H9 (cell line): ENCODE data around the gene UBE2D2. TPM values are rescaled to one million over a fixed set of nuclear protein-coding genes. Genes with fewer than 3 reads are reported as not detected.

ENCODE experiments used
- DNase-seq: peaks from one replicate; pipeline ENCODE4 v3.0.0-alpha.2; 2017
- H2AFZ ChIP-seq: one replicate; pipeline ENCODE4 v1.6.1; 2013; ENCODE audit warnings: mild to moderate bottlenecking, low read length, control low read depth, moderate library complexity
- H2AK5ac ChIP-seq: 2 replicates; pipeline ENCODE4 v1.6.1; 2013; ENCODE audit warnings: low read length, control low read depth, mixed read lengths; ENCODE audit not compliant: insufficient read length
- H2BK120ac ChIP-seq: one replicate; pipeline ENCODE4 v1.6.1; 2013; ENCODE audit warnings: low read depth, mild to moderate bottlenecking, low read length, control low read depth, inconsistent platforms; ENCODE audit not compliant: poor library complexity, severe bottlenecking
- H2BK12ac ChIP-seq: 2 replicates; pipeline ENCODE4 v1.6.1; 2013; ENCODE audit warnings: low read length, control low read depth, mixed read lengths, low read depth; ENCODE audit not compliant: insufficient read length
- H2BK15ac ChIP-seq: 2 replicates; pipeline ENCODE4 v1.6.1; 2013; ENCODE audit warnings: low read depth, low read length, control low read depth
- H2BK20ac ChIP-seq: one replicate; pipeline ENCODE4 v1.6.1; 2013; ENCODE audit warnings: low read depth, mild to moderate bottlenecking, low read length, control low read depth, inconsistent platforms; ENCODE audit not compliant: poor library complexity, severe bottlenecking
- H2BK5ac ChIP-seq: 2 replicates; pipeline ENCODE4 v1.6.1; 2013; ENCODE audit warnings: low read length, control low read depth, mixed read lengths; ENCODE audit not compliant: insufficient read length
- H3K14ac ChIP-seq: 2 replicates; pipeline ENCODE4 v1.6.1; 2013; ENCODE audit warnings: low read length, control low read depth; ENCODE audit not compliant: insufficient read depth
- H3K18ac ChIP-seq: 2 replicates; pipeline ENCODE4 v1.6.1; 2013; ENCODE audit warnings: low read depth, mild to moderate bottlenecking, mixed read lengths, low read length, control low read depth; ENCODE audit not compliant: insufficient read length
- H3K23ac ChIP-seq: 2 replicates; pipeline ENCODE4 v1.6.1; 2013; ENCODE audit warnings: low read length, control low read depth, mixed read lengths, low read depth; ENCODE audit not compliant: insufficient read length
- H3K23me2 ChIP-seq: 2 replicates; pipeline ENCODE4 v1.6.1; 2013; ENCODE audit warnings: low read depth, mild to moderate bottlenecking, mixed read lengths, low read length, control low read depth; ENCODE audit not compliant: insufficient read length, poor library complexity, severe bottlenecking
- H3K27ac ChIP-seq: 2 replicates; pipeline ENCODE4 v1.5.1; 2013; ENCODE audit warnings: low read length, control low read depth, mixed read lengths, low read depth; ENCODE audit not compliant: insufficient read length
- H3K27me3 ChIP-seq: 2 replicates; pipeline ENCODE4 v1.6.1; 2013; ENCODE audit warnings: low read length, control low read depth, inconsistent platforms; ENCODE audit not compliant: insufficient read depth
- H3K4ac ChIP-seq: 2 replicates; pipeline ENCODE4 v1.6.1; 2013; ENCODE audit warnings: low read depth, mild to moderate bottlenecking, control low read depth, inconsistent platforms, low read length, moderate library complexity
- H3K4me1 ChIP-seq: 2 replicates; pipeline ENCODE4 v1.6.1; 2013; ENCODE audit warnings: low read length, control low read depth, inconsistent platforms; ENCODE audit not compliant: insufficient read depth
- H3K4me2 ChIP-seq: 2 replicates; pipeline ENCODE4 v1.6.1; 2013; ENCODE audit warnings: low read length, control low read depth, mixed read lengths; ENCODE audit not compliant: insufficient read length, insufficient read depth
- H3K56ac ChIP-seq: 2 replicates; pipeline ENCODE4 v1.6.1; 2013; ENCODE audit warnings: low read depth, mild to moderate bottlenecking, mixed read lengths, low read length, control low read depth; ENCODE audit not compliant: insufficient read length
- H3K79me1 ChIP-seq: 2 replicates; pipeline ENCODE4 v1.6.1; 2013; ENCODE audit warnings: low read depth, mild to moderate bottlenecking, moderate library complexity, low read length, control low read depth, inconsistent platforms; ENCODE audit not compliant: insufficient read depth, poor library complexity, severe bottlenecking
- H3K79me2 ChIP-seq: 2 replicates; pipeline ENCODE4 v1.6.1; 2013; ENCODE audit warnings: low read length, control low read depth, inconsistent platforms; ENCODE audit not compliant: insufficient read depth
- H3K9ac ChIP-seq: 2 replicates; pipeline ENCODE4 v1.6.1; 2013; ENCODE audit warnings: low read length, control low read depth, mixed read lengths; ENCODE audit not compliant: insufficient read length; ENCODE audit errors: extremely low read depth
- H3K9me3 ChIP-seq: one replicate; pipeline ENCODE4 v1.6.1; 2013; ENCODE audit warnings: low read depth, low read length, inconsistent platforms; ENCODE audit not compliant: control insufficient read depth
- H3T11ph ChIP-seq: one replicate; pipeline ENCODE4 v1.6.1; 2013; ENCODE audit warnings: mild to moderate bottlenecking, low read length, control low read depth, inconsistent platforms
- H4K20me1 ChIP-seq: one replicate; pipeline ENCODE4 v1.6.1; 2013; ENCODE audit not compliant: control insufficient read depth, insufficient read length, insufficient read depth
- H4K5ac ChIP-seq: 2 replicates; pipeline ENCODE4 v1.6.1; 2013; ENCODE audit warnings: low read depth, mild to moderate bottlenecking, mixed read lengths, low read length, control low read depth; ENCODE audit not compliant: insufficient read length
- H4K8ac ChIP-seq: replicated peaks from 2 replicates; pipeline ENCODE4 v1.6.1; 2013; ENCODE audit warnings: low read length, control low read depth, mixed read lengths, low read depth; ENCODE audit not compliant: insufficient read length
- H4K91ac ChIP-seq: 2 replicates; pipeline ENCODE4 v1.6.1; 2013; ENCODE audit warnings: low read depth, mild to moderate bottlenecking, moderate library complexity, mixed read lengths, low read length, control low read depth; ENCODE audit not compliant: insufficient read length
- H3K27ac Mint-ChIP-seq, 3 experiments: 2 replicates in 2 of 3; 3 replicates in 1 of 3; pipeline ENCODE4 v1.8.0; 2020 to 2021; ENCODE audit warnings: mixed read lengths in 3 of 3, mild to moderate bottlenecking in 1 of 3, moderate library complexity in 1 of 3
- H3K27me3 Mint-ChIP-seq: 2 replicates; pipeline ENCODE4 v1.8.0; 2021; ENCODE audit warnings: low read depth, mild to moderate bottlenecking, moderate library complexity, mixed read lengths
- H3K36me3 Mint-ChIP-seq, 3 experiments: 2 replicates in 2 of 3; 3 replicates in 1 of 3; pipeline ENCODE4 v1.8.0; 2020 to 2021; ENCODE audit warnings: low read depth in 3 of 3, mixed read lengths in 3 of 3; ENCODE audit not compliant: insufficient read depth in 1 of 3
- H3K4me1 Mint-ChIP-seq, 2 experiments: 2 replicates each; pipeline ENCODE4 v1.8.0; 2020; ENCODE audit warnings: mixed read lengths in 2 of 2
- H3K4me3 Mint-ChIP-seq, 2 experiments: 2 replicates in 1 of 2; 3 replicates in 1 of 2; pipeline ENCODE4 v1.8.0; 2020 to 2021; ENCODE audit warnings: mild to moderate bottlenecking in 2 of 2, mixed read lengths in 2 of 2, moderate library complexity in 1 of 2
- H3K9me3 Mint-ChIP-seq, 2 experiments: 2 replicates in 1 of 2; 3 replicates in 1 of 2; pipeline ENCODE4 v1.8.0; 2020; ENCODE audit warnings: mild to moderate bottlenecking in 2 of 2, mixed read lengths in 2 of 2, moderate library complexity in 1 of 2
- WGBS: extraction: QIAGEN DNeasy Blood & Tissue Kit; methylation state at CpG from one replicate; pipeline ENCODE4 v1.1.7; 2013; ENCODE audit warnings: missing lambda C conversion rate, low lambda C conversion rate, mixed read lengths; ENCODE audit not compliant: insufficient read length; ENCODE audit errors: extremely low coverage; 5-methylcytosine and 5-hydroxymethylcytosine counted together
- total RNA-seq: library from RNA; stranded (reverse); gene quantifications from 2 replicates; pipeline ENCODE4 v1.2.1, GENCODE V29; 2021
- TF ChIP-seq, protein P1 (sequence below): fragments of 200-600 bp; sonication (generic); conservative IDR thresholded peaks from 3 replicates; pipeline ENCODE4 v1.8.0; 2021; ENCODE audit warnings: antibody characterized with exemption, mild to moderate bottlenecking

Gene UBE2D2
- total RNA-seq, 1 experiment from 2014 or later = 236 TPM

DNA sequence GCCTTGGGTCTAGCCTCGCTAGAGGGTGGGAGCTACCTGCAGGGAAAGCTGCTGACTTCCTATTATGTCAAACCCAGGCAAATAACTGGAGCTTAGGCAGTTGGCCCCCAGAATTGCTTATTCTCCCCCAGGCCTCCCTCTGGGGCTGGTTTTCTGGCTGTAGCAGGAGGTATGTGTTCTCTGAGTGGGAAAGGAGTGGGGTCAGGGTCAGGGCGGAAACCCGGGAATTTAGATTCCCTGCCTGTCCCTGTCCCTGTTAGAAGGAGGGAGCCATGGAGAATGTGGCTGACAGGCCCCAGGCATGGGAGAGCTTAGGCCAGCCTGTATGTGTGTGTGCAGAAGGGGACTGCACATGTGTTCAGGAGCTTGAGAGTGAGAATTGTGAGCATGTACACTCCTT lies 73.4 kb downstream of the UBE2D2 start:
- no peak overlapping the region for H3K23ac ChIP-seq
- H2BK20ac ChIP-seq = no peak overlapping the region
- H3K4me2 ChIP-seq = no peak overlapping the region
- Mint-ChIP-seq H3K4me1 (peaks cover 42 to 51% of the 10 kb centered on the region in 2 experiments), H3K36me3 (peaks cover 3 to 9% (median 4%) of the 10 kb centered on the region in 3 experiments; a peak in 5 of 7 replicates), H3K9me3 (no peaks in the 10 kb centered on the region; a peak in 1 of 5 replicates), H3K27me3 (peaks cover 4% of the 10 kb centered on the region), H3K27ac (peak overlapping the region in 1 of 3 experiments; percentile 85; a peak in 1 of 7 replicates), H3K4me3 (no peak overlapping the region; a peak in 1 of 5 replicates)
- no peak overlapping the region for H2BK120ac ChIP-seq
- no peak overlapping the region for H2BK5ac ChIP-seq
- no peak overlapping the region for H3K9ac ChIP-seq
- no peak overlapping the region for H2AFZ ChIP-seq
- no peak overlapping the region for H3K4ac ChIP-seq
- no peak for DNase-seq
- H3K9me3 ChIP-seq = no peaks in the 10 kb centered on the region
- no peak overlapping the region for H3K18ac ChIP-seq
- no peaks in the 10 kb centered on the region for H3K23me2 ChIP-seq
- no peak overlapping the region for H4K91ac ChIP-seq
- no peak overlapping the region for H2BK15ac ChIP-seq
- H3K27ac ChIP-seq = no peak overlapping the region
- WGBS = no CpG with 5 or more reads among the region's 3 CpGs
- H2BK12ac ChIP-seq = no peak overlapping the region
- no peak overlapping the region for H4K8ac ChIP-seq
- no peaks in the 10 kb centered on the region for H3K27me3 ChIP-seq
- TF ChIP-seq, protein P1, sequence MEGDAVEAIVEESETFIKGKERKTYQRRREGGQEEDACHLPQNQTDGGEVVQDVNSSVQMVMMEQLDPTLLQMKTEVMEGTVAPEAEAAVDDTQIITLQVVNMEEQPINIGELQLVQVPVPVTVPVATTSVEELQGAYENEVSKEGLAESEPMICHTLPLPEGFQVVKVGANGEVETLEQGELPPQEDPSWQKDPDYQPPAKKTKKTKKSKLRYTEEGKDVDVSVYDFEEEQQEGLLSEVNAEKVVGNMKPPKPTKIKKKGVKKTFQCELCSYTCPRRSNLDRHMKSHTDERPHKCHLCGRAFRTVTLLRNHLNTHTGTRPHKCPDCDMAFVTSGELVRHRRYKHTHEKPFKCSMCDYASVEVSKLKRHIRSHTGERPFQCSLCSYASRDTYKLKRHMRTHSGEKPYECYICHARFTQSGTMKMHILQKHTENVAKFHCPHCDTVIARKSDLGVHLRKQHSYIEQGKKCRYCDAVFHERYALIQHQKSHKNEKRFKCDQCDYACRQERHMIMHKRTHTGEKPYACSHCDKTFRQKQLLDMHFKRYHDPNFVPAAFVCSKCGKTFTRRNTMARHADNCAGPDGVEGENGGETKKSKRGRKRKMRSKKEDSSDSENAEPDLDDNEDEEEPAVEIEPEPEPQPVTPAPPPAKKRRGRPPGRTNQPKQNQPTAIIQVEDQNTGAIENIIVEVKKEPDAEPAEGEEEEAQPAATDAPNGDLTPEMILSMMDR = no peak
- no peak overlapping the region for H3K14ac ChIP-seq
- H3K56ac ChIP-seq = no peak overlapping the region
- peaks cover 23% of the 10 kb centered on the region; the same call in 1 of the 2 replicates for H3K4me1 ChIP-seq
- H3T11ph ChIP-seq = no peak overlapping the region
- H4K20me1 ChIP-seq = no peaks in the 10 kb centered on the region
- no peaks in the 10 kb centered on the region for H3K79me1 ChIP-seq
- H2AK5ac ChIP-seq = no peak overlapping the region
- H3K79me2 ChIP-seq = no peaks in the 10 kb centered on the region
- H4K5ac ChIP-seq = no peak overlapping the region
